Tibial artery (tissue), 4 donors: ENCODE measurements around the gene NEFH.

Experiments
- DNase-seq, 2 donors: peaks; one replicate each; pipeline ENCODE4 v3.0.0-alpha.2; 2019
- H3K27ac ChIP-seq, 2 donors: fragments of 200-600 bp; sonication (generic) in 1 of 2; 1 replicate in 1 of 2; 2 replicates in 1 of 2; pipeline ENCODE4 v1.5.1; 2018 to 2019; ENCODE audit warnings: mild to moderate bottlenecking in 1 of 2
- H3K27me3 ChIP-seq, 2 donors: fragments of 200-600 bp; sonication (generic) in 1 of 2; one replicate each; pipeline versions ENCODE4 v1.5.1 to v1.6.0; 2016 to 2019
- H3K36me3 ChIP-seq, 3 donors: fragments of 200-600 bp; sonication (generic) in 2 of 3; one replicate each; pipeline ENCODE4 v1.5.1; 2016 to 2019; ENCODE audit warnings: mild to moderate bottlenecking in 2 of 3
- H3K4me1 ChIP-seq, 4 donors: fragments of 200-600 bp; sonication (generic) in 2 of 4; 1 replicate in 3 of 4; 2 replicates in 1 of 4; pipeline ENCODE4 v1.5.1; 2016 to 2019
- H3K4me3 ChIP-seq, 2 donors: fragments of 200-600 bp; sonication (generic) in 1 of 2; 1 replicate in 1 of 2; 2 replicates in 1 of 2; pipeline ENCODE4 v1.5.1; 2018 to 2019; ENCODE audit warnings: mild to moderate bottlenecking in 2 of 2
- H3K9me3 ChIP-seq, 3 donors: fragments of 200-600 bp; sonication (generic) in 1 of 3; one replicate each; pipeline ENCODE4 v1.5.1; 2016 to 2019
- CTCF ChIP-seq, 2 experiments: fragments of 200-600 bp in 1 of 2; fragments of 450-650 bp in 1 of 2; IDR thresholded peaks; one replicate each; pipeline ENCODE4 v1.5.1; 2017 to 2019; ENCODE audit warnings: antibody characterized with exemption in 2 of 2, mild to moderate bottlenecking in 1 of 2, moderate library complexity in 1 of 2
- intact Hi-C: fragments of 100-400 bp; cut with DNase I; formaldehyde crosslinking; loops from one replicate; pipeline ENCODE4 v1.15.0; 2023; ENCODE audit warnings: low total_unique reads

NEFH gene

GRCh38 chr22:29475550-29475949 lies 4.5 kb upstream of the NEFH start:
- Histone ChIP-seq H3K9me3 (no peaks in the 10 kb centered on the region), H3K27ac (no peak overlapping the region), H3K4me1 (peaks cover 0 to 16% (median 8%) of the 10 kb centered on the region in 4 donors), H3K27me3 (peaks cover 0 to 75% of the 10 kb centered on the region in 2 donors), H3K36me3 (no peaks in the 10 kb centered on the region), H3K4me3 (no peak overlapping the region)
- no peak for DNase-seq
- TF ChIP-seq CTCF (IDR thresholded peaks at IDR 0.05), result no peak
- intact Hi-C loops, result no loop called here

- Histone ChIP-seq H3K36me3 (no peaks in the 10 kb centered on the region), H3K4me3 (no peak overlapping the region), H3K27ac (no peak overlapping the region), H3K27me3 (peaks cover 0 to 75% of the 10 kb centered on the region in 2 donors), H3K4me1 (peaks cover 0 to 17% (median 13%) of the 10 kb centered on the region in 4 donors), H3K9me3 (no peaks in the 10 kb centered on the region)
- no peak for TF ChIP-seq CTCF (IDR thresholded peaks at IDR 0.05)
- no peak for DNase-seq
- intact Hi-C loops, result no loop called here
These were observed 3.9 kb upstream of the NEFH start for GRCh38 chr22:29476116-29476515.

GRCh38 chr22:29477723-29478318 lies 2.2 kb upstream of the NEFH start:
- H3K4me3 ChIP-seq, result no peak overlapping the region
- H3K36me3 ChIP-seq, result no peaks in the 10 kb centered on the region
- no peak for DNase-seq
- no peaks in the 10 kb centered on the region for H3K9me3 ChIP-seq
- H3K4me1 ChIP-seq, result peaks cover 0 to 20% (median 13%) of the 10 kb centered on the region in 4 donors
- intact Hi-C loops, result no loop called here
- H3K27ac ChIP-seq, result no peak overlapping the region
- H3K27me3 ChIP-seq, result peaks cover 0 to 86% of the 10 kb centered on the region in 2 donors
- no peak for TF ChIP-seq CTCF (IDR thresholded peaks at IDR 0.05)

GRCh38 chr22:29478326-29479276 lies 1.4 kb upstream of the NEFH start:
- Histone ChIP-seq H3K27me3 (peaks cover 0 to 88% of the 10 kb centered on the region in 2 donors), H3K36me3 (no peaks in the 10 kb centered on the region), H3K4me1 (peaks cover 0 to 20% (median 13%) of the 10 kb centered on the region in 4 donors), H3K9me3 (no peaks in the 10 kb centered on the region), H3K4me3 (no peak overlapping the region), H3K27ac (no peak overlapping the region)
- TF ChIP-seq CTCF (IDR thresholded peaks at IDR 0.05), result no peak
- no peak for DNase-seq
- intact Hi-C loops, result no loop called here

- no peak overlapping the region for H3K27ac ChIP-seq
- H3K4me1 ChIP-seq, result peaks cover 0 to 20% (median 13%) of the 10 kb centered on the region in 4 donors
- DNase-seq, result no peak
- H3K36me3 ChIP-seq, result no peaks in the 10 kb centered on the region
- H3K9me3 ChIP-seq, result no peaks in the 10 kb centered on the region
- intact Hi-C loops, result no loop called here
- peak overlapping the region in 1 of 2 donors; percentile 31 for H3K4me3 ChIP-seq
- no peak for TF ChIP-seq CTCF (IDR thresholded peaks at IDR 0.05)
- H3K27me3 ChIP-seq, result peaks cover 0 to 81% of the 10 kb centered on the region in 2 donors
These were observed 169 bp downstream of the NEFH start for GRCh38 chr22:29480262-29480511.
